Ovary (tissue), 3 donors: Measurements from ENCODE around the gene PELO.

Experiments
- POLR2A ChIP-seq: fragments of 450-650 bp; IDR thresholded peaks from one replicate; pipeline ENCODE4 v1.6.1; 2017; ENCODE audit warnings: antibody characterized with exemption, mild to moderate bottlenecking, moderate library complexity
- TF ChIP-seq, protein P1 (sequence below), 3 donors: fragments of 450-650 bp in 2 of 3; fragments of 200-600 bp in 1 of 3; IDR thresholded peaks; one replicate each; pipeline versions ENCODE4 v1.5.1 to v1.8.0; 2016 to 2022; ENCODE audit warnings: antibody characterized with exemption in 3 of 3, mild to moderate bottlenecking in 1 of 3
- donor health status: DM: no; HTN: no; CAD: no.

- TF ChIP-seq, protein P1, sequence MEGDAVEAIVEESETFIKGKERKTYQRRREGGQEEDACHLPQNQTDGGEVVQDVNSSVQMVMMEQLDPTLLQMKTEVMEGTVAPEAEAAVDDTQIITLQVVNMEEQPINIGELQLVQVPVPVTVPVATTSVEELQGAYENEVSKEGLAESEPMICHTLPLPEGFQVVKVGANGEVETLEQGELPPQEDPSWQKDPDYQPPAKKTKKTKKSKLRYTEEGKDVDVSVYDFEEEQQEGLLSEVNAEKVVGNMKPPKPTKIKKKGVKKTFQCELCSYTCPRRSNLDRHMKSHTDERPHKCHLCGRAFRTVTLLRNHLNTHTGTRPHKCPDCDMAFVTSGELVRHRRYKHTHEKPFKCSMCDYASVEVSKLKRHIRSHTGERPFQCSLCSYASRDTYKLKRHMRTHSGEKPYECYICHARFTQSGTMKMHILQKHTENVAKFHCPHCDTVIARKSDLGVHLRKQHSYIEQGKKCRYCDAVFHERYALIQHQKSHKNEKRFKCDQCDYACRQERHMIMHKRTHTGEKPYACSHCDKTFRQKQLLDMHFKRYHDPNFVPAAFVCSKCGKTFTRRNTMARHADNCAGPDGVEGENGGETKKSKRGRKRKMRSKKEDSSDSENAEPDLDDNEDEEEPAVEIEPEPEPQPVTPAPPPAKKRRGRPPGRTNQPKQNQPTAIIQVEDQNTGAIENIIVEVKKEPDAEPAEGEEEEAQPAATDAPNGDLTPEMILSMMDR (IDR thresholded peaks at IDR 0.05): no peak
- TF ChIP-seq POLR2A: no peak
Measured at GRCh38 chr5:52814352-52815148, 26.8 kb downstream of the PELO start.
